GM12873 (cell line): ENCODE measurements around the gene MRPL36.

Experiments used
- TF ChIP-seq, protein P1 (sequence below): IDR thresholded peaks from 2 replicates; pipeline ENCODE4 v1.5.1; 2012; ENCODE audit warnings: low read depth, mild to moderate bottlenecking, moderate library complexity, low read length, control low read depth; ENCODE audit not compliant: insufficient read depth; ENCODE audit errors: missing control alignments

MRPL36 gene

DNA sequence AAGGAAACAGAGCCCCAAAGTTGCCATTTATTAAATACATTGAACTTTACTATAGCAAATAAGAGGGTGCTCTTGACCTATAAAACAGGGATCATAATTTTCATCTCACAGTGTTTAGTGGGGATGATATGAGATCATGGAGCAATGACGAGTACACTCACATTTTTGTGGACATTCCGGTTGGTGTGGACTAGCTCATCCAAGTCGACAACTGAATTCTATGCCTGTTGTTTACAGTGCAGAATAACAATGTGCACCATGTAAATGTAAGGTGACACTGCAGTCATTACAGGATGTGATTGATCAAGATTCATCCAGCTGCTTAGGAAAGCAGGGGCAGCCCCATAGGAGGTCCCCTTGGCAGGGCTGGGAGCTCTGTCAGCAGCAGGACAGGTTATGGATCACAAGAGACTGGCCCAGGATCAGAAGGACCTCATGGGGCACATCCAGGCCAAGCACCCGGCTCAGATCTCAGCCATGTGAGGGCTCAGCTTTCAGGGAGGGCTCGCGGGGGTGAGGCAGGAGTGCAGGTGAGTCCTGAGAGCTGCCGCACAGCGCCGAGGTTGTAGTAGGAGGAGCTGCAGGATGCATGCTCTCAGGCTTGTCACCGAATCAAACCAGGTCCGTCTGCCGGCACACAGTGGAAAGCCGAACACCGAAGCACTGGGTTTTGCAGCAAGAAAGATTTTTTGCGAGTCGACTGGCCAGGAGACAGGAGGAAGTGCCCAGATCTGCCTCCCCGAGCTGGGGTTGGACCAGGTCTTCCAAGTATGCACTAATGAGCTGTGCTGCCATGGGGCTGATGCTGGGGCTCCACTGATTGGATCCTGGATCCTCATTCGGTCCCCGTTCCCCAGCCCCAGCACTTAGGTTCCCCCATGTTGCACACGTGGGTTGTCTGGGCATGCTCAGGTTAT, 28.2 kb downstream of the MRPL36 start:
- TF ChIP-seq, protein P1, sequence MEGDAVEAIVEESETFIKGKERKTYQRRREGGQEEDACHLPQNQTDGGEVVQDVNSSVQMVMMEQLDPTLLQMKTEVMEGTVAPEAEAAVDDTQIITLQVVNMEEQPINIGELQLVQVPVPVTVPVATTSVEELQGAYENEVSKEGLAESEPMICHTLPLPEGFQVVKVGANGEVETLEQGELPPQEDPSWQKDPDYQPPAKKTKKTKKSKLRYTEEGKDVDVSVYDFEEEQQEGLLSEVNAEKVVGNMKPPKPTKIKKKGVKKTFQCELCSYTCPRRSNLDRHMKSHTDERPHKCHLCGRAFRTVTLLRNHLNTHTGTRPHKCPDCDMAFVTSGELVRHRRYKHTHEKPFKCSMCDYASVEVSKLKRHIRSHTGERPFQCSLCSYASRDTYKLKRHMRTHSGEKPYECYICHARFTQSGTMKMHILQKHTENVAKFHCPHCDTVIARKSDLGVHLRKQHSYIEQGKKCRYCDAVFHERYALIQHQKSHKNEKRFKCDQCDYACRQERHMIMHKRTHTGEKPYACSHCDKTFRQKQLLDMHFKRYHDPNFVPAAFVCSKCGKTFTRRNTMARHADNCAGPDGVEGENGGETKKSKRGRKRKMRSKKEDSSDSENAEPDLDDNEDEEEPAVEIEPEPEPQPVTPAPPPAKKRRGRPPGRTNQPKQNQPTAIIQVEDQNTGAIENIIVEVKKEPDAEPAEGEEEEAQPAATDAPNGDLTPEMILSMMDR = no peak

DNA sequence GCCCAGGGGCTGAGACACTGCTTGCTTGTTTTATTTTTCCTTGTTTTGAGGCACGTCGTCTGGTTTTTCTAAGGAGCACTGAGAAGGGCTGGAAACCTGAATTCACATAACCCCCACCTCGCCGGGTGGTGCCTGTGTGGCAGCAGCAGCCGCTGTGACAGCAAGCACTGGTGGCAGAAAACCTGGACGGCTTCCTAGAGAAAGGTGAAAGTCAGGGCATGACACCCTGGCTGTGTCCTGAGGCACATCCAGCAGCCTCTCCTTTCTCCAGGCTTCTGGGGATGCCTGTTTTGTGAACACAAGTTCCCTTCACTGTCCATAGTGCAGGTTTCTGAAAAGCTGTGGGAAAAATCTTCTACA, 29.2 kb downstream of the MRPL36 start:
- TF ChIP-seq, protein P1 = no peak

DNA sequence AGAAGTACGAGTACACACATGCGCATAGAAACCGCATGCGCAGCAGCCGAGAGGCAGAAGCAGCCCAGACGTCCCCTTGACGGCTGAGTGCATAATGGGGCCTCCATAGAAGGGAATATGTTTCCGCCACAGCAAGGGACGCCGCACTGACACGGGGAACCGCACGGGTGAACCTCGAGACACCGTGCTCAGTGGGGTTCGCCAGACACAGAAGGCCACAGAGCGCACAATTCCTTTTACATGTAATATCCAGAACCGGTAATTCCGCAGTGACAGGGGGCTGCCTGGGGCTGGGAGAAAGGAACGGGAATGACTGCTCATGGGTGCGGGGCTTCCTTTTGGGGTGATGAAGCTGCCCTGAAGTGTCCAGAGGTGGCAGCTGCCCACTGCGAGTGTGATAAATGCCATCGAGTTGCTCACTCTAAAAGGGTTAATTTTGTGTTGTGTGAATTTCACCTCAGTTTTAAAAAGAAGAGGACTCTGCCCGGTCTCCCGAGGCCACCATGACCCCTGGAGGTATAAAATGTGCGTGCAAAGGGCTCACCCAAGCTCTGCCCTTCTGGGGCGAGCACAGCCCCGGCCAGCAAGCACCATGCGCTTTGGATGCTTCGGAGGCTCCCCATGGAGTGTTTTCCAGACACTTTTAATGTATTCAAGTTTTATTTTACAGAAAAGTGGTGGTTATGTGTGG, 29.7 kb downstream of the MRPL36 start:
- TF ChIP-seq, protein P1 = no peak

DNA sequence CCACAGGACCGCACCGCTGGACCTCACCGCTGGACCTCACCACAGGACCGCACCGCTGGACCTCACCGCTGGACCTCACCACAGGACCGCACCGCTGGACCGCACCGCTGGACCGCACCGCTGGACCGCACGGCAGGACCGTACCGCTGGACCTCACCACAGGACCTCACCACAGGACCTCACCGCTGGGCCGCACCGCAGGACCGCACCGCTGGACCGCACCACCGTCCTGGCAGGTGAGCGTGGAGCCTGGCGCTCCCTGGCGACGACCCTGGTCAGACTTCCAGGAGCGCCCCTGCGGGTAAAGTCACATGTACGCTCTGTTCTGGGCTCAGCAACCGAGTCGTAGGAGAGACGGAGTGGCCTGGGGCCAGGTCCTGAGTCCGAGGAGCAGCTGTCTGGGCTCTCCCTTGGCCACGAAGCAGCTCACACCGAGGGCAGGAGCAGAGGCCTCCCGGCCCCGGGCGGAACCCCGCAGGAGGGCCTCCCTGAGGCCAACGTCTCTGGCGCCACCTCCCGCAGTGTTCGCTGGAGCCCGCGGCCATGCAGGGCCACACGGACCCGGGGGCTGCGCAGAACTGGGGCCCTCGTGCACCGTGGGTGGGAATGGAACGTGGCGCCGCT, 30.5 kb downstream of the MRPL36 start:
- TF ChIP-seq, protein P1 = no peak

DNA sequence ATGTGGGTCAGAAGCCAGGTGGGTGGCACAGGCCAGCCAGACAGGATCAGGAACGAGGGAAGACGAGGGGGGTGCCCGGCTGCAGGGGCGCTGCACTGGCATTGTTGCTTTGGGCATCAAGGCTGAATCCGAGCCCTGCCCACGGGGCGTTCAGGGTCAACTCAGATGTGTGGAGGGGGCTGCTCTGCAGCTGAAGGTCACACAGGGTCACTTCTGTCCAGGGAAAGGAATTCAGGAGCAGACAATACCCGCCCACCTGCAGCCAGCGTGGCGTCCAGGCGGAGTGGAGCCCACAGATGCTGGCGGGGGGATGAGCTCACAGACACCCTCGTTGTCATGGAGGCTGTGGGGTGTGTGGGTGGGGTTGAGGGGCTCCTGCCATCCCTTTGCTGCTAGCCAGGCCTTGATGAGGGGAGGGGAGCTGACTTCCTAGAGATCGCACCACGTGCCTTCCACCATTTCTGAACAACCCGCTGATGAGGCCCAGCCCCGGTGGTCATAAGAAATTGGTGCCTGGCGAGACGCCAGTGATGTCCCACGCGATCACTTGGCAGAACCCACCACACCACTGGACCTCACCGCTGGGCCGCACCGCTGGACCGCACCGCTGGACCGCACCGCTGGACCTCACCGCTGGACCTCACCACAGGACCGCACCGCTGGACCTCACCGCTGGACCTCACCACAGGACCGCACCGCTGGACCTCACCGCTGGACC, 31.2 kb downstream of the MRPL36 start:
- TF ChIP-seq, protein P1 = no peak

DNA sequence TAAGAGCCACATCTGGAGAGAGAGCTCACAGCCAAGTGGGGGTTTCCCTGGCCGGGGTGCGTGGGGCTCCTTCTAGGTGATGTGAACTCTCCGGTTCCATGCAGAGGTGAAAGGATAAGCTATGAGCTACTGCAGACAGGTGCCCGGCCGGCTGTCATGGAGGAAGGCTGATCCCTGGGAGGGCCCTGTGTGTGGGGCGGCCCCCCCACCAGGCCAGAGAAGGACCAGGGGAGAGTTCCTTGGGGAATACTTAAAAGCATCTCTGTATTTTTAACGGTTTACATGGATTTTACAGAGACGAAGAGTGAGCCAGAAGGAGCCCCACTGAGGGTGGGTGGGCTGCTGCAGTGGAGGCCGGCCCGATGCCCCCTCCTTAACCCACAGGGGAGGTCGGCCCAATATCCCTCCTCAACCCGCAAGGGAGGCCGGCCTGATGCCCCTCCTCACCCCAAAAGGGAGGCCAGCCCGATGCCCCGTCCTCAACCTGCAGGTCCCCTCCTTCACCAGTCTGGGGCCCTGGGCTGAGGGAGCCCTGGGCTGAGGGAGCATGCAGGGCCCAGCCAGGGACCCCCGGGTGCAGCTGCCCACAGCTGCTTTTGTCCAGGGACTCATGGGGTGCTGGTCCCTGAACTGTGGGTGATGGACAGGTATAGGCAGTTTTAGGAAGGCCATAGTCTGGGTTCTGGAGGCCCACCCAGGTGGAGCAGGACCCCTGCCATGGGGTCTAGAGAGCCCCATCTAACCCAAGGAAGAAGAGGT, 31.9 kb downstream of the MRPL36 start:
- TF ChIP-seq, protein P1 = no peak
